Right ventricle myocardium inferior (tissue), 1 donor: ENCODE measurements around the gene XKR7. TPM values are rescaled to one million over a fixed set of nuclear protein-coding genes. Genes with fewer than 3 reads are reported as not detected.
"Not testable (repeated sequence)": the region's sequence is repeated elsewhere in the genome, so short reads cannot be mapped to it uniquely, and the experiment has no call there.

Experiments
- ATAC-seq: fragments of 200-7000 bp; cut with Tn5 transposase; one replicate; pipeline ENCODE4 v1.9.1; 2020; ENCODE audit warnings: mild to moderate bottlenecking, moderate library complexity
- DNase-seq: peaks from one replicate; pipeline ENCODE4 v3.0.0; 2021; ENCODE audit errors: missing footprints
- intact Hi-C: fragments of 100-400 bp; cut with DNase I; formaldehyde crosslinking; loops from one replicate; pipeline ENCODE4 v1.11.0; 2022
- long read RNA-seq: library from polyadenylated mRNA; unstranded; transcript quantifications from one replicate; pipeline ENCODE4 v2.0.0, GENCODE V29; 2021
- total RNA-seq: library from RNA; stranded (reverse); fragmentation: NEBNext Ultra II Directional; extraction: Animal tissue kit (Norgen Biotek cat#: 25700); gene quantifications from one replicate; pipeline ENCODE4 v1.2.1, GENCODE V29; 2021
- donor health status: DM: no; HTN: yes; CAD: no; lungs with severe emphysema.

The XKR7 gene
- total RNA-seq = not detected
- long read RNA-seq = 0 reads

- intact Hi-C loops = no loop called here
- DNase-seq (no peak), ATAC-seq (no peak)
These were observed at the start of gene XKR7 for GRCh38 chr20:31967830-31968249. XKR7 (plus strand) TSS chr20:31968151; CDS start chr20:31968176, 25 bp downstream.

- no peak for DNase-seq
- intact Hi-C loops = no loop called here
- ATAC-seq = no peak
These were observed 49.4 kb upstream of the XKR7 start for GRCh38 chr20:31918466-31919105.

- ATAC-seq = no peak
- intact Hi-C loops = no loop called here
- no peak for DNase-seq
These were observed 48.4 kb upstream of the XKR7 start for GRCh38 chr20:31919410-31920155.

- intact Hi-C loops = no loop called here
- DNase-seq (no peak), ATAC-seq (no peak)
These were observed 47.6 kb upstream of the XKR7 start for GRCh38 chr20:31920275-31920855.

- DNase-seq, ATAC-seq, intact Hi-C loops: not testable (repeated sequence)
These were observed 46.5 kb upstream of the XKR7 start for GRCh38 chr20:31921480-31921879.

- ATAC-seq (no peak), DNase-seq (no peak)
- intact Hi-C loops = no loop called here
These were observed 45.8 kb upstream of the XKR7 start for GRCh38 chr20:31922181-31922580.

GRCh38 chr20:31922588-31922987 lies 45.4 kb upstream of the XKR7 start:
- DNase-seq = no peak
- intact Hi-C loops = no loop called here
- no peak for ATAC-seq

GRCh38 chr20:31923388-31924331 lies 44.3 kb upstream of the XKR7 start:
- no peak for ATAC-seq
- intact Hi-C loops = no loop called here
- no peak for DNase-seq

- intact Hi-C loops = no loop called here
- DNase-seq = no peak
- no peak for ATAC-seq
These were observed 43.4 kb upstream of the XKR7 start for GRCh38 chr20:31924561-31924960.

GRCh38 chr20:31925631-31926030 lies 42.3 kb upstream of the XKR7 start:
- ATAC-seq (no peak), DNase-seq (no peak)
- intact Hi-C loops = no loop called here

GRCh38 chr20:31926493-31926892 lies 41.5 kb upstream of the XKR7 start:
- intact Hi-C loops = no loop called here
- DNase-seq (no peak), ATAC-seq (no peak)

- intact Hi-C loops = no loop called here
- no peak for ATAC-seq
- no peak for DNase-seq
These were observed 40.3 kb upstream of the XKR7 start for GRCh38 chr20:31927627-31928159.

GRCh38 chr20:31929631-31930030 lies 38.3 kb upstream of the XKR7 start:
- not testable (repeated sequence) for ATAC-seq

GRCh38 chr20:31930779-31931178 lies 37.2 kb upstream of the XKR7 start:
- intact Hi-C loops = no loop called here
- ATAC-seq = no peak
- DNase-seq = no peak

More at GRCh38 chr20:31929631-31930030, 38.3 kb upstream of the XKR7 start:
- intact Hi-C loops, DNase-seq: not testable (repeated sequence)

- intact Hi-C loops = no loop called here
- no peak for ATAC-seq
These were observed 34.3 kb upstream of the XKR7 start for GRCh38 chr20:31933698-31934097.

GRCh38 chr20:31934491-31934890 lies 33.5 kb upstream of the XKR7 start:
- DNase-seq = no peak
- intact Hi-C loops = no loop called here
- ATAC-seq = no peak

More at GRCh38 chr20:31933698-31934097, 34.3 kb upstream of the XKR7 start:
- DNase-seq = no peak

GRCh38 chr20:31934968-31935764 lies 32.8 kb upstream of the XKR7 start:
- DNase-seq (no peak), ATAC-seq (no peak)
- intact Hi-C loops = no loop called here

GRCh38 chr20:31936420-31936819 lies 31.5 kb upstream of the XKR7 start:
- ATAC-seq = no peak
- intact Hi-C loops = no loop called here
- no peak for DNase-seq
